NCI-H748 treated with DMSO at 0.1 percent for 48 hours (cell line): ENCODE results near the gene CLSTN2.
A peak's percentile ranks its signal among the peaks of the same experiment; 100 is the strongest.

Experiments used
- DNase-seq: peaks from one replicate; lab custom pipeline; 2025; lab: John Stamatoyannopoulos, UW

CLSTN2 gene

DNA sequence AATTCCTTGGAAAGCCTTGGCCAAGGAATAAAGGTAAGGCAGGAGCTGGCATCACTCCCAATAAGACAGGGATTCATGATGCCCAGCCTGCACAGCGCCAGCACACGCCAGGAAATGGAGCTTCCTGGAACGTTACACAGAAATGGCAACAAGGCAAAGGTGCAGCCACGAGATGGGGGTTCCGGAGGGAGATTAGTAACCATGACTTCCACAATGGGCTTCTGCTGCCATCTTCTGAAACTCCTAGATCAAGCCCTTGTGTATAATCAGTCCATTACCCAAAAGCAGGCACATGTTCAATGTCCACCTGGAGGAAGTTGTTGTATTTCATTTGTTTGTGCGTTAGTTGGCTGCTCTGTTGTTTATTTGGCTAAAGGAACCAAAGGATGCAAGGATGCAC lies 611.7 kb downstream of the CLSTN2 start:
- no peak for DNase-seq

DNA sequence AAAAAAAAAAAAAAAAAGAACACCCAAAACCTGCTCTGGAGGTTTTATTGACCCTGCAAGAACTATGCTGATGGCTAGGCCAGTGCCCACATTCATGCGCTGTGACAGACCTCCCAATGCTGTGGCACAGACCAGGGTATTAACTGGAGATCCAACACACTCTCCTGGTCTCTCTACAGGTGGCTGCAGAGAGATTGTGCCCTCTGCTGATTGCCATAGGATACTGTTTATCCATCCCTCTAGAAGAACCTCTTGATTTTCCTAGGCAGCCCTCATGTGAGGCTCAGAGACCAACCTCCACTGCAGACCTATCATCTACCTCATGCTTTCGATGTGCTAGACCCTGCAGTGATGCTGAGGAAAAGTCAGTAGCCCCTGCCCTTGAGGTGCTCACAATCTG lies 617.4 kb downstream of the CLSTN2 start:
- DNase-seq: no peak

DNA sequence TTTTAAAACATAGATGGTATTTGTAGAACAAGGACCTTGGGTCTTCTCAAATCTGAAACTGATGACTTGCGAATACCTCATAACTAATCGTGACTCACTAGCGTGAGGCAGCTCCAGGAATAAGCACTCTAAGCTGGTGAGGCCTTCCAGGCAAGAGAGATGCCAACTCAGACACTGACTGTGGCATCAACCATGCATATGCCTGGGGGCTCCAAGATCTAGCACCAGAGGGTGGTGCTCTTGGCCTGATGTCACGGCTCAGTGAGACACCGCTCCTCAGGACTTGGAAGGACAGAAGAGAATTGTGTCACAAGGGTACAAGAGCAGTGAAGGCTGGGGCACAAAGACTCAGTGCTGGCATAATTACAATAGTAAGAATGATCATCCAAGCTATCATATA lies 617.9 kb downstream of the CLSTN2 start:
- DNase-seq: no peak

DNA sequence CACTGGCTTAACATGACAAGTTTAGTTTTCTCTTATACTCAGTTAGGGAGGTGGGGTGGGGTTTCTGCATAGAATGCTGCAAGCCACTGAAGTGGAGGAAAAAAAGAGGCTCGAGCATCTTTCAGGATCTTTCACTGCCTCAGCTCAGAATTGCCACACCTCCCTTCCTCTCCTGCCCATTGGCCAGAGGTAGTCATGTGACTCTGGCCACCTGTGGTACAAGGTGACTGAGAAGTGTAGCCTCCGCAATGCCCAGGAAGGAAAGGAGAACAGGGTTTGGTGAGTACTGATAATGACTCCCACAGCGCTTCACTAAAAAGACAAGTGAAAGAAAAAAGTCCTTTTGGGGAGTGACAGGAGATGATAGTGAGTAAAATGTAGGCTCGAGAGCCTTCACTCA lies 618.6 kb downstream of the CLSTN2 start:
- no peak for DNase-seq

DNA sequence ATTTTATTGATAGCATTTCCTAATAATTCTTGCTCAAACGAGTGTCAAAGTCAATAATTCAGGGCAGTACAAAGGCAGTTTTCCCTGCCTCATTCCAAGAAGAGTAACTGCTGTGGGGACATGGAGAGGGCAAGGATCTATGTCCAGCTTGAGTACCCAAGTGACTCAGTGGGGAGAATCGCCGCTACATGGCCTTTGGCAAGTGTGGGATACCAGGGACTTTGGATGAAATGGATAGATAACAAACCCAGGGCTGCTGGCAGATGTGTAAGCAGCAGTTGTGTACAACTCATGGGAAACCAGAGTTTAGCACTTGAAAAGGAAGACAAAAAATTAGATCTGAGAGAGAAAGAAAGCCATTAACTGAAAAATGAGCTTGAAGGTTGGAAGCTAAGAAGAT lies 620.7 kb downstream of the CLSTN2 start:
- DNase-seq: no peak

DNA sequence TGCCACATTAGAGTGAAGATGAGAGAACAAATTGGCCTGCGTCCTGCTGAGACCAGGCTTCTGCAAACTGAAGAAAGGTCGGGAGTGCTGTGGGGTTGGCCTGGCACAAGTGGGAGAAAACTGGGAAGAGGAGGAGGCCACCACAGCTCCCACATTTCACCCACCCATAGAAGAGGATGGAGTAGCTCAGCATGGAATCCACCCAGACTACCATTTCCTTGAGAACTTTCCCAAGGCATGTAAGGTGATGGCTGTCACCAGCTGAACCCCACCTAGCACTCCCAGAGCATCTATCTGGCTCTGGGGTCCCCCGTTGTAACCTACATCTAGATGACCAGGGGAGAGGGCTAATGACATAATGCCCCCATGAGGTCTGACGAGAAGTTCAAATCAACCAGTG lies 622.5 kb downstream of the CLSTN2 start:
- no peak for DNase-seq

DNA sequence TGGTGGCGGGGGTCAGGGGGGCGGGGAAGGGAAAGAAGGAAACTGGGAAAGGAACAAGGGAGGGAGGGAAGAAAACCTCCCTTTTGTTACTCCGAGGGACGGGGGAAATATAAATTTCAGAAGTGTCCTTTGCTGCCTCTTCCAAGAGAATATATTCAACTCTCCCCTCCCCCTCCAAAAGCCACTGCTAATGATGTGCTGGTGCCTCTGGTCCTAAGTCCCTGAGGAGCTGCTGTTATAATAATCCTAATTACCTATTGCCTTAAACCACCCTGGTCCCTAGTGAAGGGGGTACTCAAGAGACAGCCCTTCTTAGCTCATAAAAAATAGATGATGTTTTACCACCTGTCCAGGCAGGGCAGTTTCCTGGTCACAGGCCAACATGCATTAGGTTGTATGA lies 624.6 kb downstream of the CLSTN2 start:
- peak; percentile 15 for DNase-seq

DNA sequence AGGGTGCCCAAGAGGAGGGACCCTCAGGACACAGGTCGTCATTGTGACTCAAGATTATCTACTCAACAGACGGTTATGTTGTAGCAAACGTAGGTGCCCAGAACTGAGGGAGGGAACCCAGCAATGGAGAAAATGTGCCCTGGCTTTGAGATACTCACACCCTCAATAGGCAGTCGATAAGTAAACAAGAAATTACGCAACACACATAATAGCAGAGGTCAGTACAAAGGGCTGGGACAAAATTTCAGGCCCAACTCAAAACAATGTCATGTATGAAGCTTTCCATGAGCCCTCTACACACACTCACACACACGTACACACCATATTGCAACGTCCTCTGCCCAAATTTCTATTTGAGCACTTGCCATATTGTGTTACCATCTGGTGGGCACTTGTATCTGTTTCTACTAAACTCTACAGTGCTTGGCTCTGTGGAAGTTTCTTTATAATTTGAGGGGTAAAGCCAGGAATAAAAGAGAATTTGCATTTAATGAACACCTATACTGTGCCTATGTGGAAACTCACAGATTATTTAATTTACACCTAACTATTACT lies 628.3 kb downstream of the CLSTN2 start:
- no peak for DNase-seq

DNA sequence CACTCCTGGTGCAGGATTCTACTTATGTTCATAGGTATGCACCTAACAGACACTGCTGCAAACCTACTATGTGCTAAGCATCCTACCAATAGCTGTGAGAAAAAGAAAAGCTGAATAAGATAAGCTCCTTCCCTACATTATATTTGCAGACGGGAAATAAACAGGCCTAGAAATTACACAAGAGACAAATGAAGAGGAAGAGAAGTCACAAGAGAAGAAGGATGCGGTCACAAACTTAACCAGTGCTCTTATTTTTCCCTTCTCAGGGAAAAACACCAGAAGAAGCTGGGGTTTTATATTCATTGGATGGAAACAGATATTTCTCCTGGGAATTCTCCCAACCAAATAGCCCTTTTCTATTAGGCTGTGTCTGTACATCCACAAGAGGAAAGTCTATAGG lies 633.1 kb downstream of the CLSTN2 start:
- DNase-seq: no peak

DNA sequence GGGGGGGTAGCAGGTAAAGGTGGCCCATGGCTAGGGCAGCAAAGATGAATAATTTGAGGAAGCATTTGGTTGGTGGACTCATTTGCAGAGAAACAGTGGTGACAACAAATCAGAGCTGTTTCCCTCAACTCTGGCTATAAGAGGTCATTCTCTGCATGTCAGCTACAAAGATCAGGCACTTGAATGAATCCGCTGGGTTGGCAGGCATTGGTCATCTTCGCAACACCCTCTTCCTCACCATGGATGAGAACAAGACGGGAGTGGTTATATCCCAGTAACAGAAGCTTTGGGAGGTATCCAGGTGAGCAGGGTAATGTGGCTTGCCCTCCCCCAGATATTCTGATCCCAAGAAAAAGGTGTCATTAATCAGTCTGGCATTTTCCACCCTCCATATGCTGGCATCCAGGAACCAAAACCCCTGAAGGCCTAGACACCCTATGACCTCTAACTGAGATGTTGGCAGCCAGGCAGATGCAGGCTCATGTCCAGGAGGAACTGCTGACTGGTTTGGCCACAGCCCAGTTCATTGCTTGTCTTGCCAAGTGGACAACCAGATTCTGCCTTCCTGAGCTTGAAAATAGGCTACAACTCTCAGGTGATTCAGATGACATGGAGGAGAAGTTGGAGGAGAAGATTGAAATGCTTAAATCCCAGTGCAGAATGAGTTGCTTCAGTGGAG lies 634.0 kb downstream of the CLSTN2 start:
- no peak for DNase-seq

DNA sequence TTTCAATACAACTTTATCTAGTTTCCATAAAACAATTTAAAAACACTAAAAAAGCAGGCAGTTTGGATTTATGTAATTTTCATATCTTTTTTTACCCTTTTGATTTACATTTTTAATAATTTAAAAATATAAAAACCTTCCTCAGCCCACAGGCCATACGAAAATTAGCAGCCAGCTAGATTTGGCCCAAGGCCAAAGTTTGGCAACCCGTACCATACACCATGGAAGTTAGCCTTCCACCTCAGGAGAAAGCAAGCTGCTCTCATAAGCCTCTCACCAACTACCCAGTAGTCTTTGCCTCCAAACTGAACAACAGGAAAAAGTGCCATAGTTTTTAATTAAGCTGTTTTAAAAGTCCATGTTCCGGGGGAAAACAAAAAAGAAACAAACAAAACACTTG lies 635.6 kb downstream of the CLSTN2 start:
- no peak for DNase-seq

DNA sequence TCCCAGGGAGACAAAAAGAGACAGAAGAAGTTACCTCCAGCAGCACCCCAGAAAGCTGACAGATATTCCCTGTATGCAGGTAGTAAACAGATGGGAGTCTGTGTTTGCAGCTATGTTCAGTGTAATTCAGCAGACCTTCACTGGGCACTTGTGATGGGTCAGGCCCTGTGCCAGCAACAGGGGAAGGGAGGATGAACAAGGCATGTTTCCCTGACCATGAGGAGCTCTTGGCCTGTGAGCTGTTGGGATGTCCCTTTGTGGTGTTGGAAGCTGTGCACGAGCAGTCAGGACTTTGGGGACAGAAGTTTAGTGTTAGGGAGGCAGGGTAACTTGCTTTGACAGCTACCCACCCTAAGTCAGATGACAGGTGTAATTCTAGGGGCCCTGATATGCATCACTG lies 636.9 kb downstream of the CLSTN2 start:
- DNase-seq: no peak

DNA sequence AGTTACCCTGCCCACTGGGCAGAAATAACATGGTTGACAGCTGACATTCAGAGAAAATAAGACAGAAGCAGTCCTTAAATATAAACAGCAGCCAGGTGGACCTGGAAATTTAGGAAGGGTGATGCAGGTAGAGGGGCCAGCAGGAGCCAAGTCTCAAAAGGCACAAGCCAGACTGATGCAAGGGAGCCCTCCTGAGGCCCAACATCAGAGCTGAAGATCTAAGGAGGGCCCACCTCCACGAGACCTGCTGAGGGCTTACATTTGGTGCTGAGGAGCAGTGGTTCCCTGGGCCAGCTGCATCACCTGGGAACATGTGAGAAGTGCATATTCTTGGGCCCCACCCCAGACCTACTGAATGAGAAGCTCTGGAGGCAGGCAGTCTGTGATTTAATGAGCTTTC lies 637.3 kb downstream of the CLSTN2 start:
- no peak for DNase-seq

DNA sequence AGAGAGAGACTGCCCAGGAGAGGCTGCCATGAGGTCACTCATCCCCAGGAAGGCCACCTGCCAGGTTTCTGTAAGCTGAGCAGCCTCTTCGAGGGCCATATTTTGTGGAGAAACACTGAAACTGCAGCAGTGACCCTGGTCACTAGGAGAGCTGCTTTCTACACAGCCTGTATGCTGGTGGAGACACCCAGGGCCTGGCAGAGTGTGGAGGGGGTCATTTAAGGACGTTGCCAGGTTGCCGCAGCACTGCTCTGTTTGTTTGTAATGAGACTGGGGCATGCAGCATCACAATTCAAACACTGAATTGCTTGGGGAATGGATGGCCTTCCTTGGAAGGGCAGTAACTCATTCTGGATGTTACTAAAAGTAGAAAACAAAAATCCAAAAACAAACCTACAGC lies 638.0 kb downstream of the CLSTN2 start:
- no peak for DNase-seq

DNA sequence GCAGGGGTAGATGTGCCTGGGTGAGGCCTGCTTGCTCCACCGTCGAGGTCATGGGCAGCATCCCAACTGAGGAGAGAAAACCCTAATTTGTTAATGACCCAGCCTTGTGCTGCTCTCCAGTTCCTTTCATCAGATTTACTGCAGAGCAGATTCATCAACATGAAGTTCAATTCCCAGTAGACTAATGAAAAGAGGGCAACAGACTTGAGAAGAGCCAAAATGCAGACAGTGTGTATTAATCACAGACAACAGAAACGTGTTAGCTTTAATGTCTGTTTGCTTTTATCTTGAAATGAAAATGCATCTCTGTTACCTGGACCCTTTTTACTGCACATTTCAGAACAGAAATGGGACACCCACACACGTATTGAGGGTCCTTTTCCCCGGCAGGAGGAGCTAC lies 639.4 kb downstream of the CLSTN2 start:
- no peak for DNase-seq

DNA sequence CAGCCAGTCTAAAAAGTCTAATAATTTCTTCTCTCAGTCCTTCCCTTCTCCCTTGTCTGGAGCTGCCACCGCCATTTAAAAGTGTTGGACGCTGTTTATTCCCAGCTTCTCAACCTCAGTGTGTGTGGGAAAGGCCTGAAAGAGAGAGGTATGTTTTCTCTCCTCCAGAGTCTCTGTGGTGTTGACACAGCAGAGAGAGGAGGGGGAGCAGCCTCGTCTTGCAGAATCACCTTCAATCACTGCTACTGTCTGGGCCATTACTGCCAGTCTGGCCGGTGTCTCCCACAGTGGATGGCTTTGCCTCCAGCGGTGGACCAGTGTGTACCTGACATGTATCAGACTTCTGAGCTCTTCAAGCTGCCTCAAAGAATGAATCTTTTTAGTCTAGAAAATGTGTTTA lies 641.5 kb downstream of the CLSTN2 start:
- DNase-seq: no peak

DNA sequence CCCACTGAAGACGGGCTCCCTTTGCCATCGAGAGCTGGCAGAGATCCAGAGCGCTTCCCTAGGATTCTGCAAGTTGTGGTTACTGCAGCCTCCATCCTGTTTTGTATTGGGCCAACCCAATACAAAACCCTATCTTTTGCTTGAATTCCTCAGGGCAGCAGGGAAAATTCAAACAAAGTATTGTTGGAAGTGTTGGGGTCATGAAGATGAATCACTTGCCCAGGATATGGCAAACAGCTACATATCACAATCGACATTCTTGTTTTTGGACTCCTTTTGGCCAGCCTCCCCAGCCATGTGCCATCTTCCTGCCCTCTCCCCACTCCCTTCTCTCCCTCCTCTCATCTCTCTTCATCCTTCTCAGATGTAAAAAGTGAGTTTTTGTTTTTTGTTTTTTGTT lies 642.9 kb downstream of the CLSTN2 start:
- DNase-seq: no peak

DNA sequence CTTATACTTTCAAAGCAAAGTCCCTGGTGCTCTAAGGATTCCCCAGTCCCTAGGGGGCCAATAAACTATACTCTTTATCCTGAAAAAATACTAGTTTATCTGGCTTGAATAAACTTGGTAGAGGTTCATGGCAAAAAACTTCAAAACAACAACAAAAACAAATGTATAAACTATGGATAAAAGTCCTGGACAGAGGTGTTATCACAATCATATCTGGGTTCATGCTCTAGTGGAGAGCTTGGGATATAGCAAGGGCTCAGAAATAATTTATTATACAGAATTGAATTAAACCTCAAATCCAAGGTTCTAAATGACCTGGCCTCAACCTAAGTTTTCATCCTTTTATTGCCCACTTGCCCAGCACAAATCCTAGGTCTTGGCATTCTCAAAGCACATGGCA lies 644.3 kb downstream of the CLSTN2 start:
- no peak for DNase-seq

DNA sequence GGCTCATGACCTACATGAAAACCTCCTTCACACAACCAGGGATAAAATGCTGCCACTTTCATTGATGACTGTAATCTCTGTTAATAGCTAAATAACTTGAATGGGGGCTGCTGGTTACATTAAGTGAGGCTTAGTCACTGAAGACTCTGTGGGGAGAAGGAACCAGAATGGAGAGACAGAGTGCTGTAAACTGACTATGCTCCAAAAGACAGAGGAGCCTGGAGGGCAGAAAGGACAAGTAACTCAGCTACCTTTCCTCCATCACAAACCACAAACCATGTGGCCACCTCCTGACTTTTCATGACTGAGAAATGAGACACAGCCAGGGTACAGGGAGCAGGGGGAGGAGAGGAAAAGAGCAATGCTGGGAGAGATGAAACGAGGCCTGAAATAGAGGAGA lies 645.8 kb downstream of the CLSTN2 start:
- no peak for DNase-seq

DNA sequence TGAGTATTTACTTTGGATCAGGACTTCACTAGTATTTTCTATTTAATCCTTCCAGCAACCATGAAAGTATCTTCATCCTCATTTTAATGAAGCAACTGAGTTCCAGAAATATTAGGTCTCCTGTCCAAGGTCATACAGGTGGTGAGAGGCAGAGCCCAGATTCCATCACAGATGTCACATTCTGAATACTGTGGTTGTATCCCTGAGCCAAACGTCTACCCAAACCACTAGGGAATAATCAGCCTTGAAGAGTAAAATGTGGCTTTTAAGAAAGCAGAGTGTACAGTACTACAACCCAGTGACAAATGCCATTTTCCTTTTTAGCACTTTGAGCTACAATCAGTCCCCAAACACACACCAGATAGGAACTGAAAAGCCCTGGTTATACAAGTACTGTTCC lies 649.6 kb downstream of the CLSTN2 start:
- DNase-seq: no peak

DNA sequence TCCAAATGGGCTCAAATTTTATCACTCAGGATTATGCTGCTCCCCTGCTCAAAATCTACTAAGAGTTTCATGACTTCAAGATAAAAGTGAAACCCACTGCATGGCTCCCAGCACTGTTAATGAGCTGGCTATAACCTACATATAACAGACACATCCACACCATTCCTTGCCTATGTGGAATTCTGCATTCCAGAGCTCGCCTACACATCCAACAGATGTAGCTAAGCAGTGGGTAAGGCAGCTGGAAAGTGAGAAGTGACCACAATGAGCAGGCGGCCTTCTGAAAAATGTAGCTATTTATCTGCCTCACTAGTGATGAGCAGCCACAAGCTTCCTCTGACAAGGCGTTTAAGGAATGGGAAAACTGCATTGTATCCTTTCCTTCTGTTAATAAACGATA lies 650.8 kb downstream of the CLSTN2 start:
- DNase-seq: no peak

DNA sequence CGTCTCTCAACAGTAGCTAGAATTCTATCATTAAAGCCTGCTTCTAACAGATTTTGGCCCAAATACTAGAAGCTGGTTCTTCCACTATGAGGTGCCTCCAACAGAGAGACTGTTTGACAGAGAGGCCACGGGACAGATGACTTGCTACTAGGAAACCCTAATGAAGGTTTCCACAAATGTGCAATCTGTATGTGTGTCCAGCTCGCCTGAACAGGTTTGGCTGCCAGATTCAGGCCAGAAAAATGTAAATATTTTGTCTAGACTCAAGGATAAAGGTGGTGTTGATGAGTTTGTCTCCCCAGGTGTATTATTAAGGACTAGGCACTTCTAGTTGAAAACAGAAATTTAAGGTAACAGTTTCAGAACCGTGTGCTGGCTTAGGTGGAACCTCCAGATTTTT lies 651.3 kb downstream of the CLSTN2 start:
- DNase-seq: no peak

DNA sequence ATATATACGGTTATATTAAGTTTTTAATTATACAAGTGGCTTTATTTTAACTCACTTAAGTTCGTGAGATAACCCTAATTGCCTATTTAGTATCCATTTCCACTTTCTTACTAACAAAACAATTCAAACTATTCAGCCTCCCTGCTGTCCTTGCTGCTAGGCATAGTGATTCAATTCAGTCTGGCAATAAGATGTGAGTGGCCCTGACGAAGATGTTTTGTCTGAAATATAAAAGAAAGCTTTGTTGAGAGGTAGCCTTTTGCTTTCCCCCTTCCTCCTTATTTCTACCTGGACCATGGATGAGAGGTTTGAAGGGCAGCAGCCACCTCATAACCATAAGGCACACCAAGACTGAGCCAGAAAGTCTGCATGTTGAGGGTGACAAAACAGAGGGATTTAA lies 653.6 kb downstream of the CLSTN2 start:
- DNase-seq: no peak

DNA sequence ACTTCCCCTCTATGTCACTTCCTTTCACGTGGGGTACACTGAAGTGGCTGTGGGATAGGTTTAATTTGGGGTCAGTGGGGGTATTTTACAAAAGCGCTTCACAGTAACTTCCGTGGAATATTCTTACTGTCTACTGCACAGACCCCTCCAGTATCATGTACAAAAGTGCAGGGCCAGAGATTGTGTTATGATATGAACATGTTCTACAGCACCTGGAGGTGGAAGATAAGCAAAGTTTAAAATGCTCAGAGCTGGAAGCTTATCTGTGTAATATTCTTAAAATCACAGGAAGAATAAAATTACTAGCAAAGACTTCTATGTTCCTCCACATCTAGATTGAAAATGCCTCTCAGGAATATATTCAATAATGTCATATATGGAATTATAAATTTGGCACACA lies 658.8 kb downstream of the CLSTN2 start:
- DNase-seq: no peak

DNA sequence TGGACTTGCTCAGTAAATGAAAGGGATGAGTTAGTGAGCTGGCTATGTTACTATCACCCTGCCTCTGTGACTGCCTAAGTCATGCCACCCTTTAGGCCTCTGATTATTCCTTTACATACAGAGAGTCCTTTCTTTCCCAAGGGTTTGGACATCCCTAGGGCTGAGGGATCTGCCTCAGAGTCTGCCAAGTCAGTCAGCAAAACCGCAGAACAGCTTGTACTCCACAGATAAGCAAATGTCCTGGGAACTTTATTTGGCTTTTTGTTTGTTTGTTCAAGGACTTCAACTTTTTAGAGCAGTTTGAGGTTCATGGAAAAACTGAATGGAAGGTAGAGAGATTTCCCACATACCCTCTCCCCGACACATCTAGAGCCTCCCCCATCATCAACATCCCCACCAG lies 660.3 kb downstream of the CLSTN2 start:
- no peak for DNase-seq
